Measurements from ENCODE around the gene KRT85. TPM values are rescaled to one million over a fixed set of nuclear protein-coding genes. Genes with fewer than 3 reads are reported as not detected.

KRT85 gene
- total and polyA plus RNA-seq, 2 donors (not counting 3 experiments of a cell fraction or from before 2014, with no cell fraction given) = not detected

DNA sequence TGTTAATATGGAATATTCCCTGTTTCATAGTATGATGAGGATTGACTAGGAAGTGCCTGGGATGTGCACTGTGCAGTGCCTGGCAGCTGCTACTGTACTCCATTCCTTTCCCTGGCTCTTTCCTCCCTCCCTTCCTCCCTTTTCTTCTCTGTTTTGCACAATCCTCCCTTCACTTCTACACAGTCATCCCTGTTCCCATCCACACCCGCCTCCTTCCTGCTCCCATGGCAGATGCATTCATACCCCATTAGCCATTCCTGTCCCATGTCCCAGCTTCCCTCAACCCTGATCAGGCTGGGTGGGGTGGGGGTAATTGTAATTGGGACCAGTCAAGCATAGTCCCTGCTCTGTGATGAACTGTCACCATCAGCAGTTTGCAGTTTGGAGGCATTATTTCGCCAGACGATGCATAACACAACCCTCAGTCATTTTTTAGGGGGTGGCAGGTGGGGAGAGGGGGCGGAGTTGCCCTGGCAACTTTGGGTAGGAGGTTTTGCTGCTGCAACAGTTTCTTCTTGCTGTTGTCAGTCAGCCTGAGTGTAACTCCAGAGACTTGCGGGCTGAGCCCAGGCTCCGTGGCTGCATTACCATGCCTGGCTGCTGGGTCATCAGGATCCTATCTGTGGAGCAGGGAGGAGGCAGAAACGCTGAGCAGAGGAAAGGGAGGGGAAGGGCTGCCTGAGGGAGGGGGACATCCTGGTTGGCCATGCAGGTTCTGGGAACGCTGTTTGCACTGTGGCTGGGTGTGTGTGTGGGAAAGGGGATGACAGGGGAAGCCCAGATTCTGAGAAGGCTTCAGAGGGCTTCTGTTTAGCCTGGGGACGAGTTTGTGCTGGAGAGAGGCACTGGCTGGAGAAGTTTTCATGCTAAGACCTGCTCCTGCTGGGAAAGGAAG, 22.3 kb upstream of the KRT85 start:
- ChIA-PET CTCF (interaction anchor here (1.2 to 2.7 kb wide), 3 partner anchors 12 to 481 kb away, joined by 4 to 9 read pairs (median 7); no protein-coding TSS in a partner anchor), POLR2A (no interaction called here)
- BruUV-seq (replicated peaks) = no TSS peak
- no peak for DNase-seq (ENCODE audit: low read depth, low spot score)
- Histone ChIP-seq H3K36me3 (ENCODE audit: control insufficient read depth in 2 of 2, extremely low read depth in 1 of 2, insufficient read depth in 2 of 2, low read length in 2 of 2) (no peaks in the 10 kb centered on the region), H3K4me1 (ENCODE audit: control insufficient read depth, extremely low read depth, insufficient read depth, low read length) (no peaks in the 10 kb centered on the region), H3K27me3 (ENCODE audit: control insufficient read depth in 2 of 2, insufficient read depth in 2 of 2, low read length in 2 of 2) (peaks cover 2 to 4% of the 10 kb centered on the region in 2 experiments), H3K9ac (replicated peaks; ENCODE audit: extremely low read depth, insufficient read depth, low read length) (no peak overlapping the region), H3K4me3 (replicated peaks in 1 of 3; ENCODE audit: insufficient read depth in 1 of 3, low read depth in 1 of 3, low read length in 3 of 3) (no peak overlapping the region), H3K4me2 (ENCODE audit: insufficient read depth, low read length) (no peak overlapping the region), H3K27ac (ENCODE audit: insufficient read depth, low read depth, low read length) (no peak overlapping the region), H3K9me1 (replicated peaks; ENCODE audit: control insufficient read depth, extremely low read depth, insufficient read depth, low read length) (no peaks in the 10 kb centered on the region), H3K79me2 (ENCODE audit: control insufficient read depth, insufficient read depth, low read length) (no peaks in the 10 kb centered on the region), H2AFZ (ENCODE audit: low read depth, low read length) (no peak overlapping the region), H3K9me3 (replicated peaks; ENCODE audit: control insufficient read depth, insufficient read depth, low read length) (no peaks in the 10 kb centered on the region), H4K20me1 (replicated peaks; ENCODE audit: control insufficient read depth, extremely low read depth, insufficient read depth, low read length) (no peaks in the 10 kb centered on the region)
- TF ChIP-seq, protein P1, sequence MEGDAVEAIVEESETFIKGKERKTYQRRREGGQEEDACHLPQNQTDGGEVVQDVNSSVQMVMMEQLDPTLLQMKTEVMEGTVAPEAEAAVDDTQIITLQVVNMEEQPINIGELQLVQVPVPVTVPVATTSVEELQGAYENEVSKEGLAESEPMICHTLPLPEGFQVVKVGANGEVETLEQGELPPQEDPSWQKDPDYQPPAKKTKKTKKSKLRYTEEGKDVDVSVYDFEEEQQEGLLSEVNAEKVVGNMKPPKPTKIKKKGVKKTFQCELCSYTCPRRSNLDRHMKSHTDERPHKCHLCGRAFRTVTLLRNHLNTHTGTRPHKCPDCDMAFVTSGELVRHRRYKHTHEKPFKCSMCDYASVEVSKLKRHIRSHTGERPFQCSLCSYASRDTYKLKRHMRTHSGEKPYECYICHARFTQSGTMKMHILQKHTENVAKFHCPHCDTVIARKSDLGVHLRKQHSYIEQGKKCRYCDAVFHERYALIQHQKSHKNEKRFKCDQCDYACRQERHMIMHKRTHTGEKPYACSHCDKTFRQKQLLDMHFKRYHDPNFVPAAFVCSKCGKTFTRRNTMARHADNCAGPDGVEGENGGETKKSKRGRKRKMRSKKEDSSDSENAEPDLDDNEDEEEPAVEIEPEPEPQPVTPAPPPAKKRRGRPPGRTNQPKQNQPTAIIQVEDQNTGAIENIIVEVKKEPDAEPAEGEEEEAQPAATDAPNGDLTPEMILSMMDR (IDR thresholded peaks at IDR 0.05; ENCODE audit: extremely low read depth in 1 of 2, insufficient read depth in 1 of 2, low read depth in 1 of 2, low read length in 2 of 2) = no peak
- TF ChIP-seq EZH2 (IDR thresholded peaks at IDR 0.05; ENCODE audit: borderline replicate concordance, low read depth, low read length, severe bottlenecking) (no peak), FOS (IDR thresholded peaks at IDR 0.05; ENCODE audit: borderline replicate concordance, insufficient read depth, low read length) (no peak), GATA2 (IDR thresholded peaks at IDR 0.05; ENCODE audit: insufficient read depth, insufficient read length, low read depth, low read length) (no peak), MYC (IDR thresholded peaks at IDR 0.05; ENCODE audit: low read depth, low read length) (no peak), JUN (IDR thresholded peaks at IDR 0.05; ENCODE audit: borderline replicate concordance, insufficient read depth, insufficient read length, low read depth) (no peak), POLR2A (IDR thresholded peaks at IDR 0.05; ENCODE audit: low read depth, low read length) (no peak), POLR2AphosphoS5 (IDR thresholded peaks at IDR 0.05; ENCODE audit: insufficient read depth, low read depth, low read length) (no peak)
- TF ChIP-seq, protein P2, sequence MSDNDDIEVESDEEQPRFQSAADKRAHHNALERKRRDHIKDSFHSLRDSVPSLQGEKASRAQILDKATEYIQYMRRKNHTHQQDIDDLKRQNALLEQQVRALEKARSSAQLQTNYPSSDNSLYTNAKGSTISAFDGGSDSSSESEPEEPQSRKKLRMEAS (IDR thresholded peaks at IDR 0.05; ENCODE audit: insufficient read depth, insufficient read length) = no peak
- dilution Hi-C loops (cut with MboI; ENCODE audit: extremely low pct_ligation_motif_present, low sequenced_read_pairs) = no loop called here
- no peak for FAIRE-seq
- intact Hi-C loops (cut with micrococcal nuclease) = loop anchor here (5.0 kb wide), 1 partner anchor 483 kb away; no protein-coding TSS in a partner anchor

All from endothelial cell of umbilical vein (primary cell).